Stimulated activated CD4-positive, alpha-beta T cell treated with anti-CD3 and anti-CD28 coated beads, Interleukin-4, amount 100 ng/mL, for 1 hour (primary cell): Measurements from ENCODE around the gene NDUFB8.
A peak's percentile ranks its signal among the peaks of the same experiment; 100 is the strongest.

Experiments
- DNase-seq: peaks from one replicate; pipeline ENCODE4 v3.0.0-alpha.2; 2020

Gene NDUFB8

DNA sequence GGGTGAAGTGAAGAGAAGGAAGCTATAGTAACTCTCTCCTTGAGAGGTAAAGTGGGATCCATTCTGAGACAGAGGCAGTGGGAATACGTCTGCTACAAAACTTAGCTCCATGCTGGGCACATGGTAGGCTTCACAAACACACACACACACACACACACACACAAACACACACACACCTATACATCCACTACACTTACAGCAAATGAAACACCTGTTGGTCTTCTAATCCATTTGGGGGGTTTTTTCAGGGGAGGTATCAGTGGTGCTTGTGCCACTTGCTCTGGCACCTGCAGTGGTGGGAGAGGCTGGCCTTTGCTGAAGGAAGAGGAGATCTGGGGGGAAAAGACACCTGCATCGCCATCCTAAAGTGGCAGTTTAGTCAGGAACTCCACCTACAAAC is 24.5 kb downstream of the NDUFB8 start:
- DNase-seq = no peak

DNA sequence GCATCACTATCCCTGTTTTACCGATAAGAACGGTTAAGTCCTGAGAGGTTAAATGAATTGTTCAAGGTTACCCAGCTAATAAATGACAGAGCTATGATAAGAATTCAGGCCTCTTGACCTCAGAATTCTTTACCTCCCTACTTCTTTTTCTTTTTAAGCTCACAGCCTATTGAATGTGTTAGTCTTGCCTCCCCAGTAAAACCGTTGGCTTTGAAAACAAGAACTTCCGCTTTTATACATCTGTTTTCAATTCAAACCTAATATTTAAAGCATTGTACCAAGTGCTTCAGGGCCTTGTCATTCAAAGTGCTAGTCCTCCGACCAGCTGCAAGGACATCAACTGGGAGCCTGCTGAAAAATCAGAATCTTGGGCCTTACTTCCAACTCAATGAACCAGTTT is 25.6 kb downstream of the NDUFB8 start:
- DNase-seq = no peak

DNA sequence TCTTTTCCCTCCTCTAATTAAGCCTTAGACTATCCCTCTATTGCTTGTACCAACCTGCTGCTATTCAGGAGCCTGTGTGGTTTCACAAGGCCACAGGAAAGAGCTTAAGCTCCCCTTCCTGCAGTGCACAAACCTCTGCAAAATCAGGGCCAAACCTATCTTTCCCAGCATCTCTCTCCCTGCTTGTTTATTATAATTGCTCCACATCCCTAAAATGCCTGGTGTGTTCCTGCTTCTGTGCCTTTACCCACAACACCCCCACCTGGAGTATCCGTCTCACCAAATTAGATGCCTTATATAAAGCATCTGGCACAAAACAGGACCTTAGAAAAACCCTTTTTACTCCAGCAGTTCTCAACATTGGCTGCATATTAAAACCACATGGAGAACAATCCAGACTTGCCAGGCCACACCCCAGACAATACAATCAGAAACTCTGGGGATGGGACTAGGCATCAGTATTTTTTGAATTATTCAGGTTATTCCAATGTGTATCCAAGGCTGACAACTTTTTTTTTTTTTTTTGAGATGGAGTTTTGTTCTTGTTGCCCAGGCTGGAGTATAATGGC is 26.7 kb downstream of the NDUFB8 start:
- no peak for DNase-seq

DNA sequence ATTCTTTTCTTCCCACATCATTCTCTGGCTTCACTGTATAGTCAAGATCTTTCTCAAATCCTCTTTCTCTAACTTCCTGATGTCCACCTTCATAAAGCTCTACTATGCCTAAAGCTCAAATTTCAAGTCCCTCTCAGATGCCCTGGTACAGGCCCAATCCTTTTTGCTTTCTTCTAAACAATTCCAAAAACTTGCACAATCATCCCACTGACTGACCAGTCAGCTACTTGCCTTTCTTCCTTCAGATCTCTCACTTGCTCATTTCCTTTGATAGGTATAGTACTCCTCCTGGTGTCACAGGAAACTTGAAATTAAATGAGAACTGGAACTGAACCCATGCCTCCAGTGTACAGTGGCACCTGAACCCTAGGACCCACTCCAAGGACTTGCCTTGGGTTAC is 28.2 kb downstream of the NDUFB8 start:
- no peak for DNase-seq

DNA sequence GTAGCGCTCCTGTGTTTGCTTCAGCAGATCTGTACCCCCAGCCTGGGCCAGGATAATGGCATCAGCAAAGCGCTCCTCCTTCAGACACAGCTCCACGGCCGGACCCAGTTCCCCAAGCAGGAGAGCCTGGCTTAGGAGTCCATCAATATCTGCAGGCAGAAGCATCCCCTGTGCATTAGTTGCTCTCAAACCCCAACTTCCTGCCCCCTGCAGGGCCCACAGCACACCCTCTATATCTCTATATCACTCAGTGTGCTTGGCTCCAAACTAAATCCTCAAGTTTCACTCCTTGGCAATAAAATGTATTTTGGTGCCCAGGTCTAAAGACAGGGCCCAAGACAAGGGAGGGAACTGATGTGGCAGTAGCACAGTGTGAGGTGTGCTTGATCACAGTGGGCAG is 31.6 kb downstream of the NDUFB8 start:
- no peak for DNase-seq

DNA sequence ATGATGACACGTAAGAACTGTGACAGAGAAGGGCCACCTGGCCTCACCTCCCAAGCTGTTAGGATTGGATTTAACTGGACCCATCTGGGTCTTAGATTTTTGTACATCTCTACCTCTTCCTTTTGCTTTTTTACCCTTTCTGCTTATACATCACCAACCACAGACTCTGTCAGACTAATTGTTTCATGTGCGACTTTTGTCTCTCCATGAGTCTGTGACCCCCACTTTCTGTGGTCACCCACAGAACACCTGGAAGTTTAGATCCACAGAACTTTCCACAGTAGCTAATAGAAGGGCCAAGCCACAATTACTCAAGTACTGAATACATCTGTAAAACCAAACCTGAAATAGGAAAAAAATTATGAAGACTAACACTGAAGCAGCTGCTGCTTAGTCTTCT is 33.1 kb downstream of the NDUFB8 start:
- no peak for DNase-seq

DNA sequence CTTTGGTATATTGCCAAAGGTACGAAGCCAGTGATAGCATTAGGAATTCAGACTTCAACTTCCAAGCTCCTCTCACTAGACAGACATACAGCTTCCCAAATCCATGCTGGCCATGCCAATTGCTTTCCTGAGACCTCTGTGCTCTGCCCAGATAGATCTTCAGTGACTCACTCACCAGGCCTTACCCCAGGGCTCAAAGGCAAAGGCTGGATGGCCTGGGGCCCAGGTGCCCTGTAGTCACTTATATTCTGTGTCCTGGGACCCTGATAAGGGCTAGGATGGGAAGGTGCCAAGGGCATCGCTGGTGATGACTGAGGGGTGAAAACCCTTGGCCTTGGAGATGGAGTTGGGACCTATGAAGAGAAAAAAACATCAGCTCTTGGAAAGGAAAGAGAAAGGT is 39.1 kb downstream of the NDUFB8 start:
- DNase-seq = no peak

DNA sequence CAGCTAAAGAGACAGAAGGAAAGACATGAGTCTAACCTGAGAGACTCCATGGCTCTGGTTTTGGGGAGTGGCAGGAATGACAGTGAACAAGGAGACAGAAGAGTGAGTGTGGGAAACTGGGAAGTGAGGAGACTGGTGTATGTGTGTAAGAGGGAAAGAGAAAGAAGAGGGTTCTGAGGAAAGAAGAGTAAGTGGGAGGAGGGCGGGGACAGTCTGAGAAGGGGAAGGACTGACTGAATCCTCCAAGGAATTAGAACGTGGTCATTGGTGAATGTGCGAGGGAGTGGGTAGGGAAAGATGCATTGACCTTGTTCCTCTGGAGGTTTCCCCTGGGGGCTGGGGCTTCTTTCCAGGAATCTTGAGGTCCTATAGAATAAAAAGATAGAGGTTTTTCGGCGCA is 40.3 kb downstream of the NDUFB8 start:
- no peak for DNase-seq

DNA sequence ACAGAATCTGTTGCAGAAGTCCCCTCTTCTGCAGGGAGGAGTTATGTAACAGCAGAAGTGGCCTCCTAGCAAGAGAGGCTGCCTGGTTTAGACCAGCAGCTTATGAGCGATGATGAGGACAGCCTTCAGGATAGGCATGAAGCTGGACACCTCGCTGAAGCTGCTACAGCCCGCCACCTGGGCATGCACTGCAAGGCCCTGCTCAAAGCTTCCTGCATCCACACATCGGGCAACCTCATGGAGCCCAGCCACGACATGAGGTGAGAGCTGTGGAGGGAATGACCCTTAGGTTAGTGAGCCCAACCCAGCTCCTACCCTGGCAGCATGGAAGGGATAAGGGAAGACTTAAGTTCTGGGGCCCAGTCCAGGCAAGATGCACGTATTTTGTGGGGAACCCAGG is 42.1 kb downstream of the NDUFB8 start:
- no peak for DNase-seq

DNA sequence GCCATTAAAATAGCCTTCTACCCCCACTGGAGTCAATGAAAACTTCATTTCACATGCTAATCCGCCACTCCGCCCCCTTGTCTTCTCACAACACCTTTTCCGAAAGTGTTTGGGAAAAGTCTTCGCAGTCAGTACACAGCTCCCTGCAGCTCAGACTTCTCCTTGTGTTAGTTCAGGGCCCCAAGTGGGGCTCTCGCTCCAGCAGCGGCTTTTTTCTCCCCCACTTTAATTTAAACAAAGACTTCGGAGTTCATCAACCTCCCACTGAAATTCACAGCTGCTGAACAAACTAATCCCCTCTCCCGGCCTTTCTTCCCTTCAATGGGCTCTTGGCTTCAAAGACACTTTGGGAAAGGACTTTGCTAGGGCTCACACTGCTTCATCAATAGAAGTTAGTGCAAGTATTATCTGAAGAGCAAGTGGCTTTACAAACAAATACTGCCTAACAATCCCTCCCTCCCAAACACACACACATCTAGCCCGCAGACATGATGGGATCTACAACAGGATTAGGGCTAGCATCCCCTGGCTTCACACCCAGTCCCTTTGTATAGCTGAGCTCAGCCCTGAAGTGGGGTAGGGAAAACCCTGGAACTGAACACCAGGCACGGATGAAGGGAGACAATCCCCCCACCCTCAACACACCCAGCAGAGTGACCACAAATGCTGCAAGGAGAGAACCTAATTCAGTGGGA is 43.7 kb downstream of the NDUFB8 start:
- DNase-seq = no peak

DNA sequence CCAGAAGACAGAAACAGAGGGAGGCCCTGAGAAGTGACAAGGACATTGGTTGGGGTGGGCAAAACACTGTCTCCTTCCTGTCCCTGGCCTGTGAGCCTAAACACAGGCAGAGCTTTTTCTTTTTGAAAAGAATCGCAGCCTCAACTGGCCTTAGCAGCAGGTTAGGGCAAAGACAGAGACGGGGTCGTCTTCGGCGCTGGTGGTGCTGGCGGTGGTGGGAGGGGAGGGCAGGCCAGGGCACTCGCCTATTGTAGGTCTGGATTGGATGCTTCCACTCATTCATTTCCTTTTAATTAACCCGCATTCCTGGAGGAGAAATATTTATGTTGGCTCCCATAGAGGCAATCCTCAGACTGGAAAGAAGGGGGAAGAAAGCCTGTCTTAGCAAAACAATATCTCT is 44.3 kb downstream of the NDUFB8 start:
- DNase-seq = no peak

DNA sequence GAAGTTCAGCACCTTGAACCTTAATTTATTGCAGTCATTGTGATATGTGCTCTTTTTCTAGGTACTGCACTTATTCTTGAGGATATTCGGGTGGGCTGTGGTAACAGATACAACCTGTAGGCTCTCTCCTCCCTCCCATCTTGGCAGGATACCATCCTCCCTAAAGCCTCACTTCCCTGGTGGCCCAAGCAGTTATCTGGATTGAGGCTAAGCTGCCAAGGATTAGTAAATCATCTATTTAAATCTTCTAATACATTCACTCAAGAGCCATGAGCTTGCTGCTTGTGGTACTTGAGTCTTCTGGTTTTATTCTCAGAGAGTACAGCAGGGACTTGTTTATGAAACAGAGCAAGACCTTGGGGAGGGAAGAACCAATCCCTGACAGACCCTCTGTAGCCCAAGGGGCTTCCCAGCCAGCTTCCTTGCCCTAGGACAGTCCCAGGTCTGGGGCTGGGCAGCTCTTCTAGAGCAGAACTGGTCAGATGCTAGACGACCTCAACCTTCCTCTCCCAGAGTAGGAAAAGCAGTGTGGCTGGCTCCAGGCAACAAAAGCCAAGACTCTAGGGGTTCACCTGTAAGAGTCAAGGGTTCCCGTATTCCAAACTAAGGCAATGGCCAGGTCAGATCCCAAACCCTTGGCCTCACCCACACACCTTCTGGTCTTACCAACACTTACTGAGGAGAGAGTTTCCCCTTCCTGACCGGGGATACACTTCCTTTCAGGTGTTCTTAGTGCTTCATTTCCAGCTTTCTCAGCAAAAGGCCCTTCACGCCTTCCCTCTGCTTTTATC is 45.6 kb downstream of the NDUFB8 start:
- DNase-seq = no peak

DNA sequence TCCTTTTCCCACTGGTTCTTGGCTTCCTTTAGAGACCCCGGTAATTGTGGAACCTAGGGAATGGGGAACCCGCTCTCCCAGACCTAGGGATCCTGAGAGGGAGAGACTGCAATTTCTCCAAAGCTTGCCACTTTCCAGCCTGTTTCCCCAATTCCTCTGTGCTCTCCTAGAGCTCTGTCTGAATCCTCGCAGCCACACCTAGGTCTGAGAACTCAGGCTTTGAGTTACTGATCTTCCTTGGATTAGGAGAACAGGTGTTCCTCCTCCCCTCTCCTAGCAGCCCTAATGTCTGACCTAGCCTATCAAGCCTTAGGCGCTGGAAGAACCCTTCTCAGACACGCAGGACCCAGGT is 46.9 kb downstream of the NDUFB8 start:
- DNase-seq = no peak

DNA sequence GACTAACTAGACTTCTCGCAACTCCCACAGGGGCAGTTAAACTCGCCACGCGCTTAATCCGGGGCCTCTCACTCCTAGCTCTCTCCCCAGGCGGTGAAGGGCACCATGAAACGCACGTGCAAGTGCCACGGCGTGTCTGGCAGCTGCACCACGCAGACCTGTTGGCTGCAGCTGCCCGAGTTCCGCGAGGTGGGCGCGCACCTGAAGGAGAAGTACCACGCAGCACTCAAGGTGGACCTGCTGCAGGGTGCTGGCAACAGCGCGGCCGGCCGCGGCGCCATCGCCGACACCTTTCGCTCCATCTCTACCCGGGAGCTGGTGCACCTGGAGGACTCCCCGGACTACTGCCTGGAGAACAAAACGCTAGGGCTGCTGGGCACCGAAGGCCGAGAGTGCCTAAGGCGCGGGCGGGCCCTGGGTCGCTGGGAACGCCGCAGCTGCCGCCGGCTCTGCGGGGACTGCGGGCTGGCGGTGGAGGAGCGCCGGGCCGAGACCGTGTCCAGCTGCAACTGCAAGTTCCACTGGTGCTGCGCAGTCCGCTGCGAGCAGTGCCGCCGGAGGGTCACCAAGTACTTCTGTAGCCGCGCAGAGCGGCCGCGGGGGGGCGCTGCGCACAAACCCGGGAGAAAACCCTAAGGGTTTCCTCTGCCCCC is 47.4 kb downstream of the NDUFB8 start:
- DNase-seq = peak; percentile 68

DNA sequence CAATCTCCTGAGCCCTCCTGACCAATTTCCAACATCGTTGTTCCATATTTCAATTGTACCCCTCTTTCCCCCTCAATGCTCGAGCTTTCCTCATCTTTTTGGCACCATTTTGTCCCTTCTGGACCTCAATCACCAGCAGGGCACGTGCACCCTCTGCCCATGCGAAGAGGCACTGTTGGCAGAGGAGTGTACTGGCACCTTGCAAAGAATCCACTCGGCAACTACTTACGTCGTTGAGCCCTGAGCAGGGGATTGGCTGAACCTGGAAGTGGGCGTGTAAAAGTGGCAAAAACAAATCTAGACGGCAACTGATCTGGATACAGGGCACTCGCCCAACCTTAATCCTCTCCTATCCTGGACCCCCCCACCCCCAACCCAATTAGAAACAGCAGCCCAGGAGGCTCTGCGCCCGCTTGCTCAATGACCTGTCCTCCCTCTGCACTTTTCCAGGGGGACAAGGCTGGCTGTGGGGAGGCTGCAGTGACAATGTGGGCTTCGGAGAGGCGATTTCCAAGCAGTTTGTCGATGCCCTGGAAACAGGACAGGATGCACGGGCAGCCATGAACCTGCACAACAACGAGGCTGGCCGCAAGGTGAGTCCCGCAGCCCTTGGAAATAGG is 48.1 kb downstream of the NDUFB8 start:
- DNase-seq = peak; percentile 84

DNA sequence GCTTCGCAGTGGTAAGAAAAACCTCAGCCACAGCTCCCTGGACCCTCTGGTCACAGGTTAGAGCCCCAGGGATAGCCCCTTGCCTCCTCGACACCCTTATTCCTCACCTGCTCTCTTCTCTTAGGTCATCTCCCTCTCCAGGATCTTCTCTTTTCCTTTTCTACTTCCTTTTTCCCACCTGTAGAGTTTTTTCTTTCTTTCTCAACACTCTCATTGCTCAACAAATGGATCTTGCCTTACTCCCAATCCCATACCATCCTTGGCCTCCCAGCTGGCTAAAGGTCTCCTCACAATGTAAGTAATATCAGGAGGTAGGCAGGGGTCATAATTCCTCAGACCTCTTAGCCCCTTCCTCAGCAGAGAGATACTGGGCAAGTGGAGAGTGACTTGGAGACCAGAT is 49.7 kb downstream of the NDUFB8 start:
- no peak for DNase-seq

DNA sequence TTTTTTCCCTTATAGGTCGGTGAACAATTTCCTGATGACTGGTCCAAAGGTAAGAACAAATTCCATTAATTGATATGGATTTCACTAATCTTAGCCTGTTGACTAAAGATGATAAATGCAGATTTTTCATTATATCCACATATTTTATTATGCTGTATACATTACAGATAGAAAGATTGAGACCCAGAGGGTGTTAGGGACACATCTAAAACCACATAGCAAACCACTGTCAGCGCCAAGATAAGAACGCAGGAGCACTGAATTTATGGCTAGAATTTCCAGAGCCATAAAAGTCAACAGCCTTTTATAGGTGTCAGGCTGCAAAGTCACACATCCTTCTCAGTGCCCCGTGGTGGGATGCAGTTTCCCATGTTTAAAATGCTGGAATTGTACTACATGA is 50.6 kb downstream of the NDUFB8 start:
- DNase-seq = no peak

DNA sequence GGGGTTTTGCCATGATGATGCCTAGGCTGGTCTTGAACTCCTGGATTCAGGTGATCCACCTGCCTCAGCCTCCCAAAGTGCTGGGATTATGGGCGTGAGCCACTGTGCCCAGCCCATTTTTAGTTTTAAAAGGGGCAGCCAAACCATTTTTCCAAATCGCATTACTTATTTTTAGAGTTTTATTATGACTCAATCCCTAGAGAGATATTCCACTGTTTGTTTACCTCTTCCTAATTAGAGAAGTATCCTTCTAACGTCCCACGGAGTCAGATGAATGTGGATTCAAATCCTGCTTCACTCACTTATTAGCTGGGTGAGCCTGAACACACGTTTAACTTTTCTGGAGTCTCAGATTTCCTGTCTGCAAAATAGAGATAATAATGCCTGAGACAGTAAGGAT is 51.7 kb downstream of the NDUFB8 start:
- no peak for DNase-seq
